DOHH2 (cell line): ENCODE data around the gene NEUROG1.

Experiments
- H3F3A ChIP-seq: fragments of 200-600 bp; sonication (generic), shearing (Covaris generic); 2 replicates; pipeline ENCODE4 v1.6.0; 2016; ENCODE audit warnings: antibody characterized with exemption, mild to moderate bottlenecking; ENCODE audit not compliant: control insufficient read depth, insufficient read depth
- H3K27ac ChIP-seq: fragments of 200-600 bp; sonication (generic); 2 replicates; pipeline ENCODE4 v1.5.1; 2014; ENCODE audit warnings: low read depth, mild to moderate bottlenecking, low read length, moderate library complexity
- H3K27me3 ChIP-seq: fragments of 200-600 bp; sonication (generic); 2 replicates; pipeline ENCODE4 v1.6.1; 2014; ENCODE audit warnings: mild to moderate bottlenecking, low read length, mixed read lengths; ENCODE audit not compliant: control insufficient read depth
- H3K36me3 ChIP-seq: fragments of 200-600 bp; sonication (generic); 2 replicates; pipeline ENCODE4 v1.6.1; 2014; ENCODE audit warnings: mild to moderate bottlenecking, low read length, moderate library complexity, mixed read lengths; ENCODE audit not compliant: control insufficient read depth
- H3K4me1 ChIP-seq: fragments of 200-600 bp; sonication (generic); 2 replicates; pipeline ENCODE4 v1.6.1; 2014; ENCODE audit warnings: mild to moderate bottlenecking, low read length, mixed read lengths; ENCODE audit not compliant: control insufficient read depth
- H3K4me2 ChIP-seq: fragments of 200-600 bp; sonication (generic); 2 replicates; pipeline ENCODE4 v1.6.0; 2014; ENCODE audit warnings: mild to moderate bottlenecking, low read length, moderate library complexity
- H3K4me3 ChIP-seq: fragments of 200-600 bp; sonication (generic); 2 replicates; pipeline ENCODE4 v1.5.1; 2014; ENCODE audit warnings: mild to moderate bottlenecking, low read length, mixed read lengths
- H3K79me2 ChIP-seq: fragments of 200-600 bp; sonication (generic); 2 replicates; pipeline ENCODE4 v1.6.1; 2014; ENCODE audit warnings: mild to moderate bottlenecking, low read length, mixed read lengths; ENCODE audit not compliant: control insufficient read depth
- H3K9me2 ChIP-seq: fragments of 200-600 bp; sonication (generic); replicated peaks from 2 replicates; pipeline ENCODE4 v1.6.1; 2014; ENCODE audit warnings: mild to moderate bottlenecking, low read length, mixed read lengths; ENCODE audit not compliant: control insufficient read depth
- H3K9me3 ChIP-seq: fragments of 200-600 bp; sonication (generic); 2 replicates; pipeline ENCODE4 v1.6.1; 2014; ENCODE audit warnings: antibody characterized with exemption, low read length, mixed read lengths; ENCODE audit not compliant: control insufficient read depth, insufficient read depth
- H4K20me1 ChIP-seq: fragments of 200-600 bp; sonication (generic); 2 replicates; pipeline ENCODE4 v1.6.0; 2014; ENCODE audit warnings: low read depth, mild to moderate bottlenecking, antibody characterized with exemption, low read length, moderate library complexity; ENCODE audit not compliant: control insufficient read depth, insufficient read depth
- EZH2phosphoT487 ChIP-seq: fragments of 200-600 bp; sonication (generic); IDR thresholded peaks from 2 replicates; pipeline ENCODE4 v1.6.1; 2017; ENCODE audit warnings: borderline replicate concordance, mild to moderate bottlenecking, antibody characterized with exemption, low read length, moderate library complexity, mixed read lengths
- TF ChIP-seq, protein P1 (sequence below): fragments of 200-600 bp; sonication (generic); IDR thresholded peaks from one replicate; pipeline ENCODE4 v1.5.1; 2014; ENCODE audit warnings: antibody characterized with exemption, mild to moderate bottlenecking, low read depth, low read length; ENCODE audit not compliant: poor library complexity, severe bottlenecking

Gene NEUROG1

DNA sequence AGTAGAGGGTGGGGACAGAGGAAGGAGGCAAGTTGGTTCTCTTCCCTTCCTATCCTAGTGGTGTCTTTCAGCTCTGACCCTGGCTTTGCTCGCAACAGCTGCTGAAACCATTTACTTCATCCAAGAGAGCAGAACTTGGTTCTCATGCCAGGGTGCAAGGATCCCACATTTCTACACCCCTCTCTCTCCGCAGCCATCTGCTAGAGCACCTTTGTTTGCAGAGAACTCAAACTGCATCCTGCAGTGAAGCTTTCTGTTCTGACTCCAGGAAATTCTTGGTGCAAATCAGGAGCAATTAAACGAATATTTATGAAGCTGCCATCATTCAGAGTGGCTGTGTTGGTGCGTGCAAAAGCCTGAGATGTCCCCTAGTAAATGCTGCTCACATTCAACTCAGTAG is 31.9 kb downstream of the NEUROG1 start:
- H3K79me2 ChIP-seq, result no peaks in the 10 kb centered on the region
- H3K4me3 ChIP-seq, result no peak overlapping the region
- no peaks in the 10 kb centered on the region for H3K4me1 ChIP-seq
- no peak for TF ChIP-seq EZH2phosphoT487
- TF ChIP-seq, protein P1, sequence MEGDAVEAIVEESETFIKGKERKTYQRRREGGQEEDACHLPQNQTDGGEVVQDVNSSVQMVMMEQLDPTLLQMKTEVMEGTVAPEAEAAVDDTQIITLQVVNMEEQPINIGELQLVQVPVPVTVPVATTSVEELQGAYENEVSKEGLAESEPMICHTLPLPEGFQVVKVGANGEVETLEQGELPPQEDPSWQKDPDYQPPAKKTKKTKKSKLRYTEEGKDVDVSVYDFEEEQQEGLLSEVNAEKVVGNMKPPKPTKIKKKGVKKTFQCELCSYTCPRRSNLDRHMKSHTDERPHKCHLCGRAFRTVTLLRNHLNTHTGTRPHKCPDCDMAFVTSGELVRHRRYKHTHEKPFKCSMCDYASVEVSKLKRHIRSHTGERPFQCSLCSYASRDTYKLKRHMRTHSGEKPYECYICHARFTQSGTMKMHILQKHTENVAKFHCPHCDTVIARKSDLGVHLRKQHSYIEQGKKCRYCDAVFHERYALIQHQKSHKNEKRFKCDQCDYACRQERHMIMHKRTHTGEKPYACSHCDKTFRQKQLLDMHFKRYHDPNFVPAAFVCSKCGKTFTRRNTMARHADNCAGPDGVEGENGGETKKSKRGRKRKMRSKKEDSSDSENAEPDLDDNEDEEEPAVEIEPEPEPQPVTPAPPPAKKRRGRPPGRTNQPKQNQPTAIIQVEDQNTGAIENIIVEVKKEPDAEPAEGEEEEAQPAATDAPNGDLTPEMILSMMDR, result no peak
- no peaks in the 10 kb centered on the region for H3K36me3 ChIP-seq
- no peaks in the 10 kb centered on the region for H3K9me3 ChIP-seq
- H3K9me2 ChIP-seq, result no peaks in the 10 kb centered on the region
- H4K20me1 ChIP-seq, result no peaks in the 10 kb centered on the region
- H3F3A ChIP-seq, result no peaks in the 10 kb centered on the region
- H3K27me3 ChIP-seq, result peaks cover 17% of the 10 kb centered on the region
- no peak overlapping the region for H3K4me2 ChIP-seq
- H3K27ac ChIP-seq, result no peak overlapping the region

DNA sequence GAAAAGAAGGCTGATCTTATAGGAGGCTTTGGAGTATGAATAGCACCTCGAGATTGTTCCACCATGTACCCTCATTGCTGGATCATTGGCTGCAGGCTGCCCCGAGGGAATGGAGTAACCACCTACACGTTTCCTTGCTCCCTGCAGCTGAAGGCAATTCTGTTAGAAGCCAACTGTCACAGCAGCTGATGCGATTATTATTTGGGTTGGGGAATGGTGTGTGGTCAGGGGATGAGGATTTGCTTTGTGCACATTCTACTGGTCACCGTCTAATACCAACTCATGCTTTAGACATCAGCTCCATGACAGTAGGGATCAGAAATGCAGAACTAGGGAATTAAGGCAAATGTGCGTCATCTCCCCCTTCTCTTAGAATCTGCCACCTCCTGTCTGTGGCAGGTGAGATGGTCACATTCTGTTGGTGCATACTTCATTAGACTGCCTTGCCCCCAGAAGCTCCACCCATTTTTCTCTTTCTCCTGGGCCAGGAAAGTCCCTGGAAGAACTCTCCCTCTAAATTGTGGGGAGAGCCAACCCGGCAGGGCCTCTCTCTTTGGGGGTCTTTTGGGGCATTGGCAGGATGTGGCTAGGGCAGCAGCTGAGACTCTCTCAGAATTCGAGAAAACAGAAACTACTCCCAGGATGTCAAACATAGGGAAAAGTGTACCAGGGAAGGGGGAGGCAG is 32.8 kb downstream of the NEUROG1 start:
- Histone ChIP-seq H3K4me1 (no peaks in the 10 kb centered on the region), H3F3A (no peaks in the 10 kb centered on the region), H3K9me2 (no peaks in the 10 kb centered on the region), H3K4me2 (no peak overlapping the region), H3K36me3 (no peaks in the 10 kb centered on the region), H3K79me2 (no peaks in the 10 kb centered on the region), H3K27me3 (peaks cover 13% of the 10 kb centered on the region), H4K20me1 (no peaks in the 10 kb centered on the region), H3K27ac (no peak overlapping the region), H3K4me3 (no peak overlapping the region), H3K9me3 (no peaks in the 10 kb centered on the region)
- no peak for TF ChIP-seq EZH2phosphoT487
- TF ChIP-seq, protein P1, result no peak

DNA sequence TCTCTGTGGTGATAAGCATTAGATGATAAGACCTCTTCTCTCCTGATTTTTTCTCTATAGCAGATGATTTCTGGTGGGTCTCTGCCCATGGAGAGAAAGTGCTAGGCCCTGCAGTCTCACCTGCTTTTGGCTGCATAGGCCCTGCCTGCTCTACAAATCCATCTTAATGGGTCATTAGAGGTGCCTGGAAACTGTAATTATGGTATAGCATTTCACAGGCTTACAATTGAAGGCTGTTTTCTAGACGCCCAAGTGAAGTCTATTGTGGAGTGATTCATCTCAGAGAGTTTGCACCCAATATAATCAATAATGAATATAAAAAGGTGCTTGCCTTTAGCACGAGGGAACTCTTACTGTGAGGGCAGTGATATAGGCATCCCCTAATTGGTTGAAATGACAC is 33.8 kb downstream of the NEUROG1 start:
- H3K4me1 ChIP-seq, result no peaks in the 10 kb centered on the region
- H3K27me3 ChIP-seq, result peaks cover 17% of the 10 kb centered on the region
- H3F3A ChIP-seq, result no peaks in the 10 kb centered on the region
- no peaks in the 10 kb centered on the region for H3K9me2 ChIP-seq
- TF ChIP-seq EZH2phosphoT487, result no peak
- TF ChIP-seq, protein P1, result no peak
- no peaks in the 10 kb centered on the region for H3K79me2 ChIP-seq
- H4K20me1 ChIP-seq, result no peaks in the 10 kb centered on the region
- no peaks in the 10 kb centered on the region for H3K36me3 ChIP-seq
- H3K9me3 ChIP-seq, result no peaks in the 10 kb centered on the region
- H3K4me3 ChIP-seq, result no peak overlapping the region
- no peak overlapping the region for H3K27ac ChIP-seq
- no peak overlapping the region for H3K4me2 ChIP-seq
